GM15510 (cell line): ENCODE measurements around the gene CUBN.

Experiments
- POLR2A ChIP-seq: IDR thresholded peaks from 3 replicates; pipeline ENCODE4 v1.6.1; 2011; ENCODE audit warnings: borderline replicate concordance; ENCODE audit not compliant: insufficient read length; ENCODE audit errors: extremely low read depth

Gene CUBN

GRCh38 chr10:17145239-17145638 is 15.6 kb upstream of the CUBN start:
- TF ChIP-seq POLR2A, result no peak

GRCh38 chr10:17144757-17145156 is 15.1 kb upstream of the CUBN start:
- no peak for TF ChIP-seq POLR2A

- no peak for TF ChIP-seq POLR2A
These were observed 14.4 kb upstream of the CUBN start for GRCh38 chr10:17144032-17144431.

GRCh38 chr10:17143055-17143690 is 13.6 kb upstream of the CUBN start:
- no peak for TF ChIP-seq POLR2A

GRCh38 chr10:17141504-17142229 is 12.1 kb upstream of the CUBN start:
- TF ChIP-seq POLR2A, result no peak

- no peak for TF ChIP-seq POLR2A
These were observed 10.8 kb upstream of the CUBN start for GRCh38 chr10:17140386-17140761.

GRCh38 chr10:17138460-17139042 is 8.9 kb upstream of the CUBN start:
- TF ChIP-seq POLR2A, result no peak

- TF ChIP-seq POLR2A, result no peak
These were observed 5.2 kb upstream of the CUBN start for GRCh38 chr10:17134737-17135260.

- no peak for TF ChIP-seq POLR2A
These were observed 4.7 kb upstream of the CUBN start for GRCh38 chr10:17134282-17134681.

- no peak for TF ChIP-seq POLR2A
These were observed 1.4 kb downstream of the CUBN start for GRCh38 chr10:17128261-17128660.

GRCh38 chr10:17126327-17126726 is 3.3 kb downstream of the CUBN start:
- no peak for TF ChIP-seq POLR2A

GRCh38 chr10:17125206-17125893 is 4.3 kb downstream of the CUBN start:
- TF ChIP-seq POLR2A, result no peak

GRCh38 chr10:17123961-17124360 is 5.7 kb downstream of the CUBN start:
- TF ChIP-seq POLR2A, result no peak

- no peak for TF ChIP-seq POLR2A
These were observed 6.6 kb downstream of the CUBN start for GRCh38 chr10:17122726-17123661.
